Bronchial epithelial cell (primary cell): ENCODE results near the gene RDH14. TPM values are rescaled to one million over a fixed set of nuclear protein-coding genes. Genes with fewer than 3 reads are reported as not detected.
A peak's percentile ranks its signal among the peaks of the same experiment; 100 is the strongest.

Experiments used
- DNase-seq: peaks from one replicate; pipeline ENCODE4 v3.0.0-alpha.2; 2010; ENCODE audit warnings: low read depth
- FAIRE-seq: peaks from 2 replicates; lab custom pipeline; 2011; peaks lifted over from hg19 to GRCh38; lab: Jason Lieb, UNC
- H3K27me3 ChIP-seq: 2 replicates; pipeline ENCODE4 v1.5.1; 2011; ENCODE audit warnings: low read length; ENCODE audit not compliant: control insufficient read depth, insufficient read depth
- H3K36me3 ChIP-seq: 2 replicates; pipeline ENCODE4 v1.5.1; 2011; ENCODE audit warnings: low read length; ENCODE audit not compliant: control insufficient read depth, insufficient read depth
- H3K4me3 ChIP-seq: 2 replicates; pipeline ENCODE4 v1.5.1; 2011; ENCODE audit warnings: mild to moderate bottlenecking, low read depth, low read length, control low read depth
- total RNA-seq: library from RNA; depleted of rRNA; stranded (reverse); fragments of >200 nt; gene quantifications from 2 replicates; pipeline ENCODE4 v1.2.1, GENCODE V29; 2014
- TF ChIP-seq, protein P1 (sequence below): IDR thresholded peaks from 2 replicates; pipeline ENCODE4 v1.5.1; 2011; ENCODE audit warnings: mild to moderate bottlenecking, moderate library complexity, low read length, control low read depth, inconsistent platforms; ENCODE audit not compliant: insufficient read depth, severe bottlenecking

The RDH14 gene
- total RNA-seq, 1 donor from 2014 or later, result 18.2 TPM

DNA sequence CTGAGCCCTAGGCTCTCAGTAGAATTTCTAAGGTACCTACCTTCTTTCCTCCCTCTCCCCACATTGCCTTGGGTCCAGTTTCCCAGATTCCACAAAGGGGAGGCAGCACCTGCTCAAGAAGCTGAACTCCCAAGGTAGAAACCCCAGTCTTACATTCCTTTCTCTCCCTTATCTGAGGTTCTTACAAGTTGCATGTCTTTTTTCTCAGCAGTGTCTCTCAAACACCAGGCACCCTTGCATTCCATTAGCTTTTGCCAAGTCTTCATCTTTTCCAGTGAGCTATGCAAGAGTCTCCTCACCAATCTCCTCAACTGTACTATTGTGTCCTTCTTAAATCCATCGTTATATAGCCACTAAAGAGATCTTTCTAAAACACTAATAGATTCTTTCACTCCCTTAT is 33.0 kb upstream of the RDH14 start:
- DNase-seq (no peak), FAIRE-seq (no peak)
- no peak overlapping the region for H3K4me3 ChIP-seq
- TF ChIP-seq, protein P1, sequence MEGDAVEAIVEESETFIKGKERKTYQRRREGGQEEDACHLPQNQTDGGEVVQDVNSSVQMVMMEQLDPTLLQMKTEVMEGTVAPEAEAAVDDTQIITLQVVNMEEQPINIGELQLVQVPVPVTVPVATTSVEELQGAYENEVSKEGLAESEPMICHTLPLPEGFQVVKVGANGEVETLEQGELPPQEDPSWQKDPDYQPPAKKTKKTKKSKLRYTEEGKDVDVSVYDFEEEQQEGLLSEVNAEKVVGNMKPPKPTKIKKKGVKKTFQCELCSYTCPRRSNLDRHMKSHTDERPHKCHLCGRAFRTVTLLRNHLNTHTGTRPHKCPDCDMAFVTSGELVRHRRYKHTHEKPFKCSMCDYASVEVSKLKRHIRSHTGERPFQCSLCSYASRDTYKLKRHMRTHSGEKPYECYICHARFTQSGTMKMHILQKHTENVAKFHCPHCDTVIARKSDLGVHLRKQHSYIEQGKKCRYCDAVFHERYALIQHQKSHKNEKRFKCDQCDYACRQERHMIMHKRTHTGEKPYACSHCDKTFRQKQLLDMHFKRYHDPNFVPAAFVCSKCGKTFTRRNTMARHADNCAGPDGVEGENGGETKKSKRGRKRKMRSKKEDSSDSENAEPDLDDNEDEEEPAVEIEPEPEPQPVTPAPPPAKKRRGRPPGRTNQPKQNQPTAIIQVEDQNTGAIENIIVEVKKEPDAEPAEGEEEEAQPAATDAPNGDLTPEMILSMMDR, result no peak
- H3K27me3 ChIP-seq, result no peaks in the 10 kb centered on the region
- no peaks in the 10 kb centered on the region for H3K36me3 ChIP-seq

DNA sequence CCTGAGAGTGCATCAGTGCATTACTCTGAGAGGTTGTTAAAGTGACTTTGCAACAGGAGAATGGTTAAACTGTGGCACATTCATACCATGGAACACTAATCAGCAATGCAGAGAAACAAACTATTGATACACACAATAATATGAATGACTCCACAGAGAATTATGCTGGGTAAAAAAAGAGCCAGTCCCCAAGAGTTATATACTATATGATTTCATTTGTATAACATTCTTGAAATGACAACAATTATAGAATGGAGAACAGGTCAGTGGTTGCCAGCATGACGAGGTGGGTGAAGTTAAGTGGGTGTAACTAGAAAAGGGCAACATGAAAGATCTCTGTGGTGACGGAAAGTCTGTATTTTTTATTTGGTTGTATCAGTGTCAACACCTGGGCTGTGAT is 31.9 kb upstream of the RDH14 start:
- FAIRE-seq (no peak), DNase-seq (no peak)
- H3K36me3 ChIP-seq, result no peaks in the 10 kb centered on the region
- TF ChIP-seq, protein P1, result no peak
- H3K27me3 ChIP-seq, result no peaks in the 10 kb centered on the region
- no peak overlapping the region for H3K4me3 ChIP-seq

DNA sequence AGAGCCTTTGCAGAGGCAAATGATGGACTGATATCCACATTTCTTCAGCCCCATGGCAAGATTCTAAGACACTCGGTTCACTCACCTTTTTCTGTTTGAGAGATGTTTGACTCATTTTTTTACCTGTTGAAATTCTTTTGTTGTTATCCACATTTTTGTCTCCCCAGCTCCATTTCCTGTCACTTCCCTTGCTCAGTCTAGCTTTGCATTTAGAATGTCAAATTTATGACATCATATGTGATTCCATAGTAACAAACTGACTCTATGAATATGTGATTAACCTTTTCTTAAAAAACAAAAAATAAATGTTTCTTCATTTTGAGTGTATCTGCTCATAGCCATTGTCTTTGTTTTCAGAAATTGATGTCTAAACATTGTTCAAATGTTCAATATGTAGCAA is 28.9 kb upstream of the RDH14 start, which contains the start of gene NT5C1B:
TSS of gene NT5C1B (minus strand) at position 216 of the 400 bp plus-strand sequence. CDS start at position 115, 101 bp downstream.
- TF ChIP-seq, protein P1, result no peak
- Histone ChIP-seq H3K4me3 (no peak within 1 kb of the TSS), H3K36me3 (peaks cover 1% of the 10 kb centered on the region), H3K27me3 (no peaks in the 10 kb centered on the region)
- no peak for FAIRE-seq
- DNase-seq, result peak; percentile 40

DNA sequence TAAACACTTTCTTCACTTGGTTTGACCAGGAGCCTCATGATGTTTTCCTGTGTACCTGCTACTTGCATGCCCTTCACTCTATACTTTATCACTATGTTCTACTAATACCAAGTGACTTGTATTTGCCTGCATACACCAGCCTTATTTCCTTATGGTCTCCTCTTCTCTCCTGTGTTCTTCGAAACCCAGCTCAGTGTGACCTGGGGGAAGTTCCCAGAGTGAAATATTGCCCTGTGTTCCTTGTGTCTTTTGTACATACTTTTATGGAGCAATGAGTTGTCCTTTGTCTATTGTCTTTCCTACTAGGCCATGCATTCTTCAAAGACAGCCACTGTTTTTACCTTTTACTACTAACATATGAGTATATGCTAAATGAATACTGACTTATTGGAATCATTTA is 28.3 kb upstream of the RDH14 start:
- H3K27me3 ChIP-seq, result no peaks in the 10 kb centered on the region
- TF ChIP-seq, protein P1, result no peak
- H3K36me3 ChIP-seq, result peaks cover 1% of the 10 kb centered on the region
- FAIRE-seq, result no peak
- no peak for DNase-seq
- H3K4me3 ChIP-seq, result no peak overlapping the region

DNA sequence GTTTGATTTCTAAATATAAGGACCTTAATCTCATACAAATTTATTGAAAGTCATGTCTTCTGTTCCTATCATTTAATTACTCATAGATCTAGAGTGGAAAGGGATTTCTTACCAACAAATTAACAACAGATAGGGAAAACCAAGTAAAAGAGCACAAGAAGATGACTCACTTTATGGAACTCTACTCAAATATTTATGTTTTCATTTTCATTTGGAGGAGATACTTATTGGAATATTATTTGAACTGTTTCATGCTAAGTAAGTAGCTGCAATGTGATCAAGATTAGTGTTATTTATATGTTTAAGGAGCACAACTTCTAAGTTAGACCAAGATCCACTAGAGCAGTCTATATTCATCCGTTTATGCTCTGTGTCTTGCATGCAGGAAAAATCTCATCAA is 27.6 kb upstream of the RDH14 start:
- DNase-seq (no peak), FAIRE-seq (no peak)
- H3K27me3 ChIP-seq, result no peaks in the 10 kb centered on the region
- TF ChIP-seq, protein P1, result no peak
- peaks cover 1% of the 10 kb centered on the region for H3K36me3 ChIP-seq
- H3K4me3 ChIP-seq, result no peak overlapping the region

DNA sequence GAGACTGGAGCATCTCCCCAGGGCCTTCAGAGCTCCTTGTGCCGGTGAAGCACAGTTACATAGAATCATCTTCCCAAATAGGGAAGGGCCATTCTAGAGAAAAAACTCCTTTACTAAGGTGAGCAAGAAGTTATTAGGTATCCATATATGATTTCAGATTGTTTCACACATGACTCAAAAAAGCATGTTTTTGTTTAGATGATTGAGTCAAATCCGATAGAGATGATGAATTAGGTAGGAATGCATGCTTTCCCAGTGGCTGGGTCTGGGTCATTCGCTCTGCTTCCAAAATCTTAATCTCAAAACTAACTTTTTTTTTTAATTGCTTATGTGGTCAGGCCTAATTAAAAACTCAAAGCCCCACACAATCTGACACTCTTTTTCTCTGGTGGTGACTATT is 25.1 kb upstream of the RDH14 start:
- FAIRE-seq (no peak), DNase-seq (peak; percentile 63)
- Histone ChIP-seq H3K36me3 (peaks cover 1% of the 10 kb centered on the region), H3K27me3 (no peaks in the 10 kb centered on the region), H3K4me3 (no peak overlapping the region)
- TF ChIP-seq, protein P1, result no peak
